ENCODE results near the gene SGK1.

SGK1 gene

GRCh38 chr6:134324766-134325165, 6.9 kb upstream of the SGK1 start:
- peaks cover 16% of the 10 kb centered on the region for H3K4me1 ChIP-seq
- no peak overlapping the region for H3K27ac ChIP-seq
- no peaks in the 10 kb centered on the region for H3K27me3 ChIP-seq (ENCODE audit: control insufficient read depth, insufficient read depth, low read length)
- no peak overlapping the region for H3K4me3 ChIP-seq (ENCODE audit: low read depth, low read length)
- H3K9ac ChIP-seq = no peak overlapping the region
- H3K79me2 ChIP-seq = peaks cover 17% of the 10 kb centered on the region
- no peaks in the 10 kb centered on the region for H3K9me3 ChIP-seq (ENCODE audit: control insufficient read depth, low read length)
- TF ChIP-seq CTCF (IDR thresholded peaks at IDR 0.05) = no peak
- no peaks in the 10 kb centered on the region for H3K36me3 ChIP-seq (ENCODE audit: control insufficient read depth, insufficient read depth, low read length)
- H2AFZ ChIP-seq = peak overlapping the region; percentile 69
- H3K4me2 ChIP-seq (ENCODE audit: low read length) = peak overlapping the region; percentile 5

DNA sequence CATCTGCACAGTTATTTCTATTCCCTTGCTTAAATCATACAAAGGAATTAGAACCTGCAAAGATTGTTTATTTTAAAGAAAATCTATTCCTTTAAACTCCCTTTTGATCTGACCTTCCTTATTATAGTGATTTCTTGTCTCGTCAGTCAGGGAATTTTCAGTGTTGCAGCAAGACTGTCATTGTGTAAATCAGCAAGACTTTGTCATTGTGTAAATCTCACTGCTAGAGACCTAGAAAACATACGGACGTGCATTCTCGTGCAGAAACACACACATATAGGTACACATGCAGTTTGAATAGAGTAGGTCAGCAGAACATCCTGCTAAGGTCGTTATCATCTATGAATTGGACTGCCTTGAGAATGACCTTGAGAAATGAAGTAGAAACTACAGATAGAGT, 6.2 kb upstream of the SGK1 start:
- peaks cover 19% of the 10 kb centered on the region for H3K79me2 ChIP-seq
- H3K27me3 ChIP-seq (ENCODE audit: control insufficient read depth, insufficient read depth, low read length) = no peaks in the 10 kb centered on the region
- H3K4me3 ChIP-seq (ENCODE audit: low read depth, low read length) = no peak overlapping the region
- H3K36me3 ChIP-seq (ENCODE audit: control insufficient read depth, insufficient read depth, low read length) = no peaks in the 10 kb centered on the region
- TF ChIP-seq CTCF (IDR thresholded peaks at IDR 0.05) = no peak
- no peak overlapping the region for H3K9ac ChIP-seq
- peak overlapping the region; percentile 69 for H2AFZ ChIP-seq
- H3K9me3 ChIP-seq (ENCODE audit: control insufficient read depth, low read length) = no peaks in the 10 kb centered on the region
- no peak overlapping the region for H3K27ac ChIP-seq
- peaks cover 18% of the 10 kb centered on the region for H3K4me1 ChIP-seq
- H3K4me2 ChIP-seq (ENCODE audit: low read length) = no peak overlapping the region

DNA sequence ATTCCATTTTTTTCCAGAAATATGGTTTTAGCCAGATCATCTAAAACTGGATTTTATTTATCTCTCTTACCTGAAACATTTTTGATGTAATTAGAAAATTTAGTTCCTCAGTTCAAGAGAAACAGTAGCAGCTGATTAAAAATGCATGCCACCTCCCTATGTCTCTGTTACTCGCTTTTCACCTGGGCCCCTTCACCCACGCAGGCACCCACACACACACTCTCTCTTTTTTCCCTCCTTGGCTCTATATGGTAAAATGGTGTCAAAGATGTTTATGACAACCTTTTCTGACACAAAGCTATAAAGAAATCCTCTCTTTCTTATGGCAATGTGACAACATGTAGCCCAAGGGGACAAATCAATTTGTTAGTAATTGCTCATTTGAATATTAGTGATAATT, 5.8 kb upstream of the SGK1 start:
- H3K79me2 ChIP-seq = peaks cover 21% of the 10 kb centered on the region
- no peak for TF ChIP-seq CTCF (IDR thresholded peaks at IDR 0.05)
- peak overlapping the region; percentile 69 for H2AFZ ChIP-seq
- peaks cover 23% of the 10 kb centered on the region for H3K4me1 ChIP-seq
- H3K27ac ChIP-seq = no peak overlapping the region
- no peak overlapping the region for H3K9ac ChIP-seq
- H3K36me3 ChIP-seq (ENCODE audit: control insufficient read depth, insufficient read depth, low read length) = no peaks in the 10 kb centered on the region
- H3K4me3 ChIP-seq (ENCODE audit: low read depth, low read length) = no peak overlapping the region
- H3K9me3 ChIP-seq (ENCODE audit: control insufficient read depth, low read length) = no peaks in the 10 kb centered on the region
- H3K4me2 ChIP-seq (ENCODE audit: low read length) = no peak overlapping the region
- H3K27me3 ChIP-seq (ENCODE audit: control insufficient read depth, insufficient read depth, low read length) = no peaks in the 10 kb centered on the region

DNA sequence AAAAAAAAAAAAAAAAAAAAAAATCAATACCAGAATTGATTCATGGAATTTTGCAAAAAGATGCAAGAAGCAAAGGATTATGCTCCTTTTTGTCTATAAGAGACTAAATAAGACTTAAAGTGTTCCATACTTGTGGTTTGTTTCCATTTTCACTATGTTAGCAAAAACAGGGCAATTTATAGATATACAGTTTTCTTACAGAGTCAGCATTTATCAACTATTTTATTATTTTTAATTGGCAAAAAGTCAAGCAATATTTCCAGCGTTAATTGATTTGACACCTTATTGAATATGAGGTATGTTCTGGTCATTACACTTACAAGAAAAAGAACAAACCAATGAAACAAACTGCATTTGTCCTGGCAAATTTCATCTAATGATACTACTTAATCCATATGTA, 5.4 kb upstream of the SGK1 start:
- Histone ChIP-seq H3K27me3 (ENCODE audit: control insufficient read depth, insufficient read depth, low read length) (no peaks in the 10 kb centered on the region), H3K9ac (no peak overlapping the region)

More for the DNA sequence above, 5.4 kb upstream of the SGK1 start:
- no peak overlapping the region for H3K27ac ChIP-seq
- no peak overlapping the region for H3K4me3 ChIP-seq (ENCODE audit: low read depth, low read length)
- peaks cover 26% of the 10 kb centered on the region for H3K4me1 ChIP-seq
- H3K4me2 ChIP-seq (ENCODE audit: low read length) = no peak overlapping the region
- no peaks in the 10 kb centered on the region for H3K9me3 ChIP-seq (ENCODE audit: control insufficient read depth, low read length)
- no peaks in the 10 kb centered on the region for H3K36me3 ChIP-seq (ENCODE audit: control insufficient read depth, insufficient read depth, low read length)
- peaks cover 25% of the 10 kb centered on the region for H3K79me2 ChIP-seq
- no peak for TF ChIP-seq CTCF (IDR thresholded peaks at IDR 0.05)
- peak overlapping the region; percentile 69 for H2AFZ ChIP-seq

Data from parathyroid adenoma (tissue), 2 donors.